GM19463 (cell line): ENCODE data around the gene PDILT.
"Not testable (repeated sequence)": the region's sequence is repeated elsewhere in the genome, so short reads cannot be mapped to it uniquely, and the experiment has no call there.

ENCODE experiments used
- ATAC-seq: cut with Tn5 transposase; IDR thresholded peaks from one replicate; pipeline ENCODE4 v1.9.1; 2021; ENCODE audit warnings: mild to moderate bottlenecking, moderate library complexity; ENCODE audit not compliant: unreplicated experiment

The PDILT gene

GRCh38 chr16:20323591-20324117, 80.9 kb downstream of the PDILT start:
- ATAC-seq: no peak

- ATAC-seq: no peak
These were observed 81.8 kb downstream of the PDILT start for GRCh38 chr16:20322696-20323095.

GRCh38 chr16:20321671-20322070, 82.9 kb downstream of the PDILT start:
- no peak for ATAC-seq

- ATAC-seq: not testable (repeated sequence)
These were observed 83.5 kb downstream of the PDILT start for GRCh38 chr16:20321051-20321450.

- no peak for ATAC-seq
These were observed 83.9 kb downstream of the PDILT start for GRCh38 chr16:20320592-20320991.

GRCh38 chr16:20320178-20320577, 84.4 kb downstream of the PDILT start:
- no peak for ATAC-seq

- ATAC-seq: no peak
These were observed 85.1 kb downstream of the PDILT start for GRCh38 chr16:20319406-20319805.

GRCh38 chr16:20318437-20318836, 86.1 kb downstream of the PDILT start:
- ATAC-seq: no peak

GRCh38 chr16:20318006-20318405, 86.5 kb downstream of the PDILT start:
- ATAC-seq: no peak

GRCh38 chr16:20317117-20317516, 87.4 kb downstream of the PDILT start:
- ATAC-seq: no peak

GRCh38 chr16:20316715-20317114, 87.8 kb downstream of the PDILT start:
- no peak for ATAC-seq

GRCh38 chr16:20315764-20316163, 88.8 kb downstream of the PDILT start:
- ATAC-seq: no peak

- no peak for ATAC-seq
These were observed 90.0 kb downstream of the PDILT start for GRCh38 chr16:20314575-20314974.

- ATAC-seq: no peak
These were observed 90.8 kb downstream of the PDILT start for GRCh38 chr16:20313741-20314140.

GRCh38 chr16:20312536-20313095, 91.9 kb downstream of the PDILT start:
- ATAC-seq: not testable (repeated sequence)

- ATAC-seq: no peak
These were observed 93.0 kb downstream of the PDILT start for GRCh38 chr16:20311548-20311947.

- no peak for ATAC-seq
These were observed 93.8 kb downstream of the PDILT start for GRCh38 chr16:20310421-20311395.

- no peak for ATAC-seq
These were observed 94.8 kb downstream of the PDILT start for GRCh38 chr16:20309786-20310185.
